NCI-H187 (cell line): Measurements from ENCODE around the gene PPP1R27.
"Not testable (repeated sequence)": the region's sequence is repeated elsewhere in the genome, so short reads cannot be mapped to it uniquely, and the experiment has no call there.

Source experiments
- DNase-seq, 2 experiments: peaks; one replicate each; lab custom pipeline; 2025; lab: John Stamatoyannopoulos, UW

Gene PPP1R27

DNA sequence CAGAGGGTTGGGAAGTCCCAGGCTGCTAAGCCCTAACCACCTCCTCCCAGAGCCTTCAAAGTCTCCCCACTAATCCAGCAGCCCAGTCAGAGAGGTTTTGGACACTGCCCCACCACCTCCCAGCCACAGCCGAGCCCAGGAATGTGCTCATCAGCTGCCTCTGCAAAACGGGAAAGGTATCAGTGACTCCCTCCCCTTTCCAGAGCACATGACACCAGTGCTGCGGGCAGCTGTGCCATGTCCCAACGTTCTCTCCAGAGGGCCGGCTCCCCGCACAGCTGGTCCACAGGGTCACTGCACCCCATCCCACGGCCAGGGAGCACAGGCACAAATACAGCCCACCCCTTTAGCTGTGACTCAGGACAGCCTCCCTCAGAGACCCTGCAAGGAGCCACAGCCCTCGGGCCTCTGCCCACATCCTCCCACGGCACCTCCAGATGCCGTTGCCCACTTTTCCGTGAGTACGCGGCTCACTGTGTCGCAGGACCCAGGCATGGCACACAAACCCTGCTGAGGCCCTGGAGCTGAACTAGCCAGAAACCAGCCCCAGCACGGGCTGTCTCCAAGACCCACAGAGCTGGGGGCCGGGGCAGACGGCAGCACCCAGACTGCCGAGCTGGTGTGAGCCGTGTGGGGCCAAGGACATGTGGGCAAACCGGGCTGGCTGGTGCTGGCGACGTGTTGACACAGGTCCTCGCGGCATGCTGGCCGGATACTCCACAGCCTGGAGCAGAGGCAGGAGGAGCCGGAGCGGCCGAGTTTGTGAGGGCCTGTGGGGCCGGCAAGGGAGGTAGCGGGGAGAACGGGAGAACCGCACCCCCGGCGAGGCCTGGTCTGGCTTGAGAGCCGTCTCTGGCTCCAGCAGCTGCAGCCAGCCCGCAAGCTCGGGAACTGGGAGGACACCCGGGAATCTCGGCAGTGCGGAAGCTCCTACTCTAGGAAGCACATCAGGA is 6.3 kb upstream of the PPP1R27 start:
- DNase-seq, result no peak

- DNase-seq, result not testable (repeated sequence)
Measured at GRCh38 chr17:81840059-81840458, 5.2 kb upstream of the PPP1R27 start.

GRCh38 chr17:81839301-81839700 is 4.5 kb upstream of the PPP1R27 start:
- no peak for DNase-seq

DNA sequence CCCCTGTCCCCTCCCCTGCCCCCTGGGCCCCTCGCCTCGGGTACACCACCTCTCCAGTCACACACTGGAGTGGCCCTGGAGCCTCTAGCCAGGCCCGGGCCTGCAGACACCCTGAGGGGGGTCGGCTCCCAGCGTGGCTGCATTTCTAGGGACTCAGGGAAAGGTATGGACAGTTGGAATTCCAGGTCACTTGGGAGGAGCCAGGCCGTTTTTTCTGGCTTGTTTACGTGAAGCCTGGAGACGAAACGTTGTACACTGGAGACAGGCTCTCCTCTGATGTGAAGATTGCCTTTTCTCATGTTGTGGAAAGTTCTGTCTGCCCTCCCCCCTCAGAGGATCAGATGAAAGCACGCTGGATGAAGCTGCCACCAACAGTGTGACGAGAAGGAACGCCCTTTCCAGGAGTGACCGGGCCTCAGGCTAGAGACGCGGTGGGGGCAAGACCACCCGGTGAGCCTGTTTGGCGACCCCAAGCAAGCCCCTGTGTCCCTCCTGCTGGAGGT is 4.0 kb upstream of the PPP1R27 start:
- no peak for DNase-seq

DNA sequence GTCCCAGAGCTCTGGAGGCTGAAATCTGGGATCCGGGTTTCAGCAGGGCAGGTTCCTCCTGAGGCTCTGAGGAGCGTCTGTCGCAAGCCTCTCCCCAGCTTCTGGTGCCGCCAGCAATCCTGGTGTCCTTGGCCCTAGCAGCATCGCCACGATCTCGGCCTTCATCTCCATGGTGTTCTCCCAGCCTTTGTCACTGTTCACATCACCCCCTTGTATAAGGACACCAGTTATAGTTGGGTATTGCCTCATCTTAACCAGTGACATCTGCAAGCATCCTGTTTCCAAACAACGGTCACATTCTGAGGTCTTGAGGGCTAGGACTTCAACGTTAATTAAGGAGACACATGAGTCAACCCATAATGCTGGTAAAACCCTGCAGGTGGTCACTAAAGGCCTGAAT is 2.8 kb upstream of the PPP1R27 start:
- DNase-seq, result no peak

GRCh38 chr17:81833921-81834830 is 674 bp downstream of the PPP1R27 start:
- no peak for DNase-seq

GRCh38 chr17:81833160-81833920 is 1.5 kb downstream of the PPP1R27 start, which contains the start of gene MCRIP1:
Gene MCRIP1, minus strand, starts transcription at chr17:81833291. Its CDS starts 8,785 bp downstream, at chr17:81824506.
- DNase-seq, result peak; percentile 57 to 96

DNA sequence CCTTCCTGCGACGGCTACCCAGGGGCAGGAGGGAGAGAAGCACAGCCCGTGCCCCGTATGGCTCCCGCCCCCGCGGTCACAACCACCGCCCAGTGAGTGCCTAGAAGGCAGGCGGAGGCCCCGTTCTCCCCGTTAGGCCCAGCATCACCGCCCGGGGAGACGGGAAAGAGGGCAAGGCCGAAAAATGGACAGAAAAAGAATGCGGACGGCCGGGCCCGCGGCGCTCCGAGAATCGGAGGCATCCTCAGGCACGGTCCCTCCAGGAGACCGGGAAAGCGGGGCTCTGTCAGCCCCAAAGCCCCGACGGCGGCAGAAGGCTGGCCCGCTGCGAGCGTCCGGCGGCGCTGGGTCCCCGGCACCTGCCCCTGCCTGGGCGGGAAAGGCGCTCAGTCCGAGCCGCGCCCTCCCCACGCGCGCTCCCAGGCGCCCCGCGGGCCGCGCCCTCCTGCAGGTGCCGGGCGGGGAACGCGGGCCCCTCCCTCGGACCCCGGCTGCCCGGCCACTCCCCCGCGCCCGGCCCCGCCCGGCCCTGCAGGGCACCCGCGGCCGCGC is 2.2 kb downstream of the PPP1R27 start:
- no peak for DNase-seq

GRCh38 chr17:81831957-81832607 is 2.8 kb downstream of the PPP1R27 start:
- no peak for DNase-seq

GRCh38 chr17:81831563-81831956 is 3.3 kb downstream of the PPP1R27 start:
- DNase-seq, result no peak

GRCh38 chr17:81829858-81830257 is 5.0 kb downstream of the PPP1R27 start:
- no peak for DNase-seq

DNA sequence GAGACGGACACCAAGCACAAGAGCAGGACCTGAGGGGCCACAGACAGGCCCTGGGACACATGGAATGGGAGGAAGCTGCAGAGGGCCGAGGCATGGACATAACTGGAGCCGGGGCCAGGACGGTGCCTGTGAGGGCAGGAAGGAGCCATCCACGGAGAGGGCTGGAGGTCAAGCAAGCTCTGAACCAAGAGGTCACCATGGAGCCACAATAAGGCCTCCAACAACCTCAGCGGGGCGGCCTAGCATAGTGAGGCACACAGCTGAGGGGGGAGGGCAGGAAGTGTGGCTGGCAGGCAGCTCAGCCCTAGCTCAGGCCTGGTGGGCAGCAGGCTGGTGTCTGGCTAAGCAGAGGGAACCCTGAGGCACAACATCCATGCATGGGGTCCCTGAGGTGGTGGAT is 6.2 kb downstream of the PPP1R27 start:
- DNase-seq, result no peak

GRCh38 chr17:81825841-81826466 is 8.9 kb downstream of the PPP1R27 start:
- no peak for DNase-seq

DNA sequence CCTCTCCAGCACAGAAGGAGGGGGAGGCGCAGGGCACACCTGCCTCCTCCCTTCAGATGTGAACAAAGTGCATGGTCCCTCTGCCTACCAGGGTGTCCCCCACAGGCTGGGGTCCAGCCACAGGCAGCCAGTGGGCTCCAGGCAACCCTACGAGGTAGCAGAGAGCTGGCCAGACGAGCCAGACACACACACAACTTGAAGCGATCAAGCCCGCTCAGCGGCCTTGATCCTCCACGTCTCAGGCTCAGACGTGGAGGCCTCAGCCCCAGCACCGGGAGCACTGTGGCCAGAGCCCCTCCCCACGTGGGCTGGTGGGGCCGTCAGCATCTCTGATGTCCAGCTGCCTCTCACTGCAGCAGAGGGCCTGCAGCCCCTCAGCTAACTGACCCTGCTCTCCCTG is 10.3 kb downstream of the PPP1R27 start:
- DNase-seq, result no peak

GRCh38 chr17:81823820-81824550 is 10.9 kb downstream of the PPP1R27 start:
- DNase-seq, result no peak

DNA sequence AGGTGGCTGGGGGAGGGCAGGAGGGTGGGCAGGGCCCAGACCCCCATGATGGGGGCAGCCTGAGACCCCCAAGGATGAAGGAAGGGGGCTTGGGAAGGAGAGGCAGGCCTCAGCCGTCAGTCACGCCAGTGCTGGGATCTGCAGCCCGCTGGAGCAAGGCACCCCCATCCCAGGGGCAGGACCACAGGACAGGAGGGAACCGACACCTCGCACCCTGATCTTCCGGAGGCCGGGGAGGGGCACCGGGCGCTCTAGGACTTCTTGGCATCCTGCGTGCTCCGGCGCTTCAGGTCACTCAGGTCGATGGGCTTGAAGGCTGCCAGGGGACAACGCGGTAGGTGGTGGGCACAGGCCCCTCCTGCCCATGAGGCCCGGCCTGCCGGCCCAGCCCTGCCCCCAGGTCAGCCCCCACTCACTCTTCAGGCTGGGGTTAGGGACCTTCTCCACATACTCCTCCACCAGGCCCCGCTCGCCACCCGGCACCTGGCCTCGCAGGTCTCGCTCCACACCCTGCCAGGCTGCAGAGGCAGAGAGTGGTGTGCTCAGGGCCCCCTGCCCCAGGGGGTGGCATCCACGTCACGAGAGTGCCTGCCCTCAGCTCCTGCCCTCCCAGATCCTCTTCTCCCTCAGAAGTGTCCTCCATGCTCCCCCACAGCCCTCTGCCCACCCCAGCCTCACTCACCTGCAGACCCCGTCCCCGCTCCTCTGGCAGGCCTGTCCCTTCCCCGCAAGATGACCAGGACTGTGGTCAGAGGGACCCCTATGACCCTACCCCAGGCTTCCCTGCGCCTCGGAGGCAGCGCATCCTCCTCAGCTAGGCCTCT is 11.6 kb downstream of the PPP1R27 start:
- DNase-seq, result no peak

DNA sequence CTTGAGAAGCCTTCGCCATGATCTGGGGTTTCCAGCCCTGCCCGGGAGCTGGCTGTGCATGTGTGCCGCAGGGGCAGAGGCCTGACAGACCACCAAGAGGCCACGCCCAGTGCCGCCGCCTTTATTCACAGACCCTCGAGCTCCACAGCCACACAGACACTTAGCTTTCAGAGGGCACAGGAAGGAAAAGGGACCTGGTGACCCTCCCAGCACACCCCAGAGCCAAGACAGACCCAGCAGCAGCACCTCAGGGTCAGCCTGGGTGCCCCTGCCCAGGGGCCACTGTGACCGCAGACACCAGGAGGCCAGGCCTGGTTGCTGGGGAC is 12.6 kb downstream of the PPP1R27 start:
- no peak for DNase-seq

GRCh38 chr17:81821603-81822311 is 13.1 kb downstream of the PPP1R27 start:
- no peak for DNase-seq
